ENCODE measurements around the gene MAFG. TPM values are rescaled to one million over a fixed set of nuclear protein-coding genes. Genes with fewer than 3 reads are reported as not detected.

MAFG gene
- total and polyA plus RNA-seq, 2 of the 13 experiments (the other 11 are each of a cell fraction or from before 2014, with no cell fraction given) = 14.5 to 20.0 TPM

- TF ChIP-seq, protein P1, sequence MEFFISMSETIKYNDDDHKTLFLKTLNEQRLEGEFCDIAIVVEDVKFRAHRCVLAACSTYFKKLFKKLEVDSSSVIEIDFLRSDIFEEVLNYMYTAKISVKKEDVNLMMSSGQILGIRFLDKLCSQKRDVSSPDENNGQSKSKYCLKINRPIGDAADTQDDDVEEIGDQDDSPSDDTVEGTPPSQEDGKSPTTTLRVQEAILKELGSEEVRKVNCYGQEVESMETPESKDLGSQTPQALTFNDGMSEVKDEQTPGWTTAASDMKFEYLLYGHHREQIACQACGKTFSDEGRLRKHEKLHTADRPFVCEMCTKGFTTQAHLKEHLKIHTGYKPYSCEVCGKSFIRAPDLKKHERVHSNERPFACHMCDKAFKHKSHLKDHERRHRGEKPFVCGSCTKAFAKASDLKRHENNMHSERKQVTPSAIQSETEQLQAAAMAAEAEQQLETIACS (CRISPR knock-in tag; IDR thresholded peaks at IDR 0.05) = no peak
- TF ChIP-seq ZNF564 (CRISPR knock-in tag; IDR thresholded peaks at IDR 0.05) = peak; percentile 44; the same call in 1 of the 2 replicates
- TF ChIP-seq MIXL1 (CRISPR knock-in tag; IDR thresholded peaks at IDR 0.05) = no peak
- TF ChIP-seq ZBTB21 (CRISPR knock-in tag; IDR thresholded peaks at IDR 0.05) = no peak; the same call in 1 of the 2 replicates
- TF ChIP-seq ZBTB37 (CRISPR knock-in tag; IDR thresholded peaks at IDR 0.05) = peak; percentile 33; the same call in 1 of the 2 replicates
- TF ChIP-seq AGO1 (IDR thresholded peaks at IDR 0.05; ENCODE audit: low read depth, low read length, poor library complexity, severe bottlenecking) = peak; percentile 60
- no peak for TF ChIP-seq ZNF33A (CRISPR knock-in tag; IDR thresholded peaks at IDR 0.05; ENCODE audit: borderline replicate concordance)
- no peak for TF ChIP-seq THYN1 (CRISPR knock-in tag; IDR thresholded peaks at IDR 0.05; ENCODE audit: borderline replicate concordance, low read depth)
- TF ChIP-seq HNF4A (CRISPR knock-in tag; IDR thresholded peaks at IDR 0.05) = 0 out of 2 replicates have a peak, but pooled peaks have one; percentile 15
- no peak for TF ChIP-seq SCMH1 (CRISPR knock-in tag; IDR thresholded peaks at IDR 0.05; ENCODE audit: borderline replicate concordance)
- TF ChIP-seq NFE2 (CRISPR knock-in tag; IDR thresholded peaks at IDR 0.05) = no peak
- TF ChIP-seq, protein P2, sequence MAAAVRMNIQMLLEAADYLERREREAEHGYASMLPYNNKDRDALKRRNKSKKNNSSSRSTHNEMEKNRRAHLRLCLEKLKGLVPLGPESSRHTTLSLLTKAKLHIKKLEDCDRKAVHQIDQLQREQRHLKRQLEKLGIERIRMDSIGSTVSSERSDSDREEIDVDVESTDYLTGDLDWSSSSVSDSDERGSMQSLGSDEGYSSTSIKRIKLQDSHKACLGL (CRISPR knock-in tag; IDR thresholded peaks at IDR 0.05) = no peak
- no peak for TF ChIP-seq CCAR2 (optimal IDR thresholded peaks at IDR 0.05; ENCODE audit: low read depth, low read length)
- no peak; the same call in 1 of the 2 replicates for TF ChIP-seq YEATS4 (CRISPR knock-in tag; IDR thresholded peaks at IDR 0.05; ENCODE audit: borderline replicate concordance)
- TF ChIP-seq ZFP90 (CRISPR knock-in tag; IDR thresholded peaks at IDR 0.05; ENCODE audit: borderline replicate concordance) = no peak
- 0 out of 2 replicates have a peak, but pooled peaks have one; percentile 38 for TF ChIP-seq NR2C2 (CRISPR knock-in tag; IDR thresholded peaks at IDR 0.05; ENCODE audit: borderline replicate concordance)
- TF ChIP-seq, protein P3, sequence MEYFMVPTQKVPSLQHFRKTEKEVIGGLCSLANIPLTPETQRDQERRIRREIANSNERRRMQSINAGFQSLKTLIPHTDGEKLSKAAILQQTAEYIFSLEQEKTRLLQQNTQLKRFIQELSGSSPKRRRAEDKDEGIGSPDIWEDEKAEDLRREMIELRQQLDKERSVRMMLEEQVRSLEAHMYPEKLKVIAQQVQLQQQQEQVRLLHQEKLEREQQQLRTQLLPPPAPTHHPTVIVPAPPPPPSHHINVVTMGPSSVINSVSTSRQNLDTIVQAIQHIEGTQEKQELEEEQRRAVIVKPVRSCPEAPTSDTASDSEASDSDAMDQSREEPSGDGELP (IDR thresholded peaks at IDR 0.05; ENCODE audit: borderline replicate concordance, low read depth) = peak; percentile 89
- 0 out of 2 replicates have a peak, but pooled peaks have one; percentile 33 for TF ChIP-seq WIZ (CRISPR knock-in tag; IDR thresholded peaks at IDR 0.05)
- TF ChIP-seq PCBP1 (IDR thresholded peaks at IDR 0.05; ENCODE audit: borderline replicate concordance, low read depth, low read length) = no peak
- TF ChIP-seq SRF (IDR thresholded peaks at IDR 0.05; ENCODE audit: low read depth, low read length) = no peak
- no peak for TF ChIP-seq NCOR1 (IDR thresholded peaks at IDR 0.05; ENCODE audit: borderline replicate concordance, low read length)
- TF ChIP-seq, protein P4, sequence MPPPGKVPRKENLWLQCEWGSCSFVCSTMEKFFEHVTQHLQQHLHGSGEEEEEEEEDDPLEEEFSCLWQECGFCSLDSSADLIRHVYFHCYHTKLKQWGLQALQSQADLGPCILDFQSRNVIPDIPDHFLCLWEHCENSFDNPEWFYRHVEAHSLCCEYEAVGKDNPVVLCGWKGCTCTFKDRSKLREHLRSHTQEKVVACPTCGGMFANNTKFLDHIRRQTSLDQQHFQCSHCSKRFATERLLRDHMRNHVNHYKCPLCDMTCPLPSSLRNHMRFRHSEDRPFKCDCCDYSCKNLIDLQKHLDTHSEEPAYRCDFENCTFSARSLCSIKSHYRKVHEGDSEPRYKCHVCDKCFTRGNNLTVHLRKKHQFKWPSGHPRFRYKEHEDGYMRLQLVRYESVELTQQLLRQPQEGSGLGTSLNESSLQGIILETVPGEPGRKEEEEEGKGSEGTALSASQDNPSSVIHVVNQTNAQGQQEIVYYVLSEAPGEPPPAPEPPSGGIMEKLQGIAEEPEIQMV (CRISPR knock-in tag; IDR thresholded peaks at IDR 0.05; ENCODE audit: low read depth) = 0 out of 2 replicates have a peak, but pooled peaks have one; percentile 6
Observed at GRCh38 chr17:81962499-81963441, 35.2 kb upstream of the MAFG start (continued).

Measured in HepG2 (cell line).